GM18499 (cell line): ENCODE data around the gene PRG2.
"Not testable (repeated sequence)": the region's sequence is repeated elsewhere in the genome, so short reads cannot be mapped to it uniquely, and the experiment has no call there.

Source experiments
- ATAC-seq: cut with Tn5 transposase; IDR thresholded peaks from one replicate; pipeline ENCODE4 v1.9.1; 2021; ENCODE audit warnings: moderate number of reproducible peaks; ENCODE audit not compliant: insufficient read depth, unreplicated experiment

PRG2 gene

GRCh38 chr11:57421066-57421465, 30.6 kb upstream of the PRG2 start:
- ATAC-seq, result no peak

GRCh38 chr11:57419146-57419545, 28.7 kb upstream of the PRG2 start:
- no peak for ATAC-seq

GRCh38 chr11:57418131-57418530, 27.7 kb upstream of the PRG2 start:
- ATAC-seq, result no peak

GRCh38 chr11:57417056-57417455, 26.6 kb upstream of the PRG2 start:
- ATAC-seq, result no peak

GRCh38 chr11:57416436-57416835, 26.0 kb upstream of the PRG2 start:
- no peak for ATAC-seq

- no peak for ATAC-seq
Observed at GRCh38 chr11:57414612-57415212, 24.3 kb upstream of the PRG2 start.

- ATAC-seq, result no peak
Observed at GRCh38 chr11:57413681-57414080, 23.2 kb upstream of the PRG2 start.

GRCh38 chr11:57410287-57410686, 19.8 kb upstream of the PRG2 start:
- ATAC-seq, result no peak

GRCh38 chr11:57409321-57410100, 19.1 kb upstream of the PRG2 start:
- no peak for ATAC-seq

GRCh38 chr11:57408771-57409170, 18.3 kb upstream of the PRG2 start:
- ATAC-seq, result no peak

GRCh38 chr11:57407941-57408475, 17.6 kb upstream of the PRG2 start:
- no peak for ATAC-seq

GRCh38 chr11:57407010-57407920, 16.8 kb upstream of the PRG2 start:
- no peak for ATAC-seq

- ATAC-seq, result peak; percentile 74
Observed at GRCh38 chr11:57406337-57406904, 16.0 kb upstream of the PRG2 start.

GRCh38 chr11:57405271-57405860, 14.9 kb upstream of the PRG2 start:
- no peak for ATAC-seq

GRCh38 chr11:57403802-57404147, 13.3 kb upstream of the PRG2 start:
- no peak for ATAC-seq

GRCh38 chr11:57403003-57403801, 12.8 kb upstream of the PRG2 start:
- ATAC-seq, result not testable (repeated sequence)

GRCh38 chr11:57402188-57403002, 11.9 kb upstream of the PRG2 start:
- ATAC-seq, result no peak

GRCh38 chr11:57399972-57400578, 9.6 kb upstream of the PRG2 start:
- no peak for ATAC-seq
